Measurements from ENCODE around the gene NKX1-1.

Gene NKX1-1

DNA sequence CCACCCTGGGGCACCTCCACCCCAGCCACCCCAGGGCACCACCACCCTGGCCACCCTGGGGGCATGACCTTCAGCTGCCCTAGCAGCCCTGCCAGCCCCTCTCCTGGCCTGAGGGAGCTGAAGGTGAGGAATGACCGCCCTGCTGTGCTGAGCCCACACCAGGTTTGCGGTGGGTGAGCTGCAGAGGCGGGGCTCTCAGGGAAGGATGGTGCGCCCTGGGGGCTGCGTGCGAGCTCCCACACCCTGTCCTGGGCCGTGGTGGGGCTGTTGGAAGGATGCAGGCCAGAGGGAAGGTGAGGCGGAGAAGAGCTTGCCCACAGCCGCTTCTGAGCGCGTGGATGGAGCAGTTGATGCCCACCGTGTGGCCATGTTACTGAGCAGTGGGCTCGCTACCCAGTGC lies 41.5 kb downstream of the NKX1-1 start:
- TF ChIP-seq CTCF (IDR thresholded peaks at IDR 0.05; ENCODE audit: low read depth, low read length): no peak
- no peak for DNase-seq (ENCODE audit: extremely low read depth, low read depth)

DNA sequence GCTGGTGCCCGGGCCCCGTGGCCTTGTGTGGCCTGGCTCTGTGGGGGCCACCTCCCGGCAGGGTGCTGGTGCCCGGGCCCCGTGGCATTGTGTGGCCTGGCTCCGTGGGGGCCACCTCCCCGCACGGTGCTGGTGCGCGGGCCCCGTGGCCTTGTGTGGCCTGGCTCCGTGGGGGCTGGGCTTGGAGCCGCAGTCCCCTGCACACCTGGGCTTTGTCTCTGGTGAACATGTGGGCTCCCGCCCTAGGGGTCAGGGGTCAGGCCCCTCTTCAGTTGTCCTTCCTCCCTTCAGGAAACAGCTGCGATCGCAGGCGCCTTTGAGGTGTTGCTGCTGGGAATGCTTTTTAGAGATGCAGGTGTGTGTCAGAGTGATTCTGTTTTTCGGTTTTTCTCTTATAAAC lies 42.0 kb downstream of the NKX1-1 start:
- no peak for DNase-seq (ENCODE audit: extremely low read depth, low read depth)
- TF ChIP-seq CTCF (IDR thresholded peaks at IDR 0.05; ENCODE audit: low read depth, low read length): no peak

GRCh38 chr4:1363513-1363912 lies 42.7 kb downstream of the NKX1-1 start:
- no peak for DNase-seq (ENCODE audit: extremely low read depth, low read depth)
- TF ChIP-seq CTCF (IDR thresholded peaks at IDR 0.05; ENCODE audit: low read depth, low read length): no peak

DNA sequence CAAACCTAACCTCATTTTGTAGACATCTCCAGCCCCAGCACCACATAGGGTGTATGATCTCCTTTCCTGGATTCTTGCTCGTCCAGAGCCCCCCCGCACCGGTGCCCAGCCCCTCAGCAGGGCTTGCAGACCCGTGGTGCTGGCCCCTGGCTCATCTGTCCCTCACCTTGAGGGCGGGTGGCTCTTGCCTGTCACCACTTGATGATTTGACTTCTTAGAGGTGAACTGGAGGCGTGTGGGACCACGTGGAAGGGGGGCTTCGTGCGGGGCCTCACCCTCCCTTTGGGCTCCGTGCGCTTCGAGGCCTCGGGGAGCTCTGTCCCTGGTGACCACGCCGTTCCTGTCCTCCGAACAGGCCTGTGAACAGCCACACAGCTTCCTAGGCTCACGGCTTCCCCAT lies 43.7 kb downstream of the NKX1-1 start:
- TF ChIP-seq CTCF (IDR thresholded peaks at IDR 0.05; ENCODE audit: low read depth, low read length): no peak
- no peak for DNase-seq (ENCODE audit: extremely low read depth, low read depth)

DNA sequence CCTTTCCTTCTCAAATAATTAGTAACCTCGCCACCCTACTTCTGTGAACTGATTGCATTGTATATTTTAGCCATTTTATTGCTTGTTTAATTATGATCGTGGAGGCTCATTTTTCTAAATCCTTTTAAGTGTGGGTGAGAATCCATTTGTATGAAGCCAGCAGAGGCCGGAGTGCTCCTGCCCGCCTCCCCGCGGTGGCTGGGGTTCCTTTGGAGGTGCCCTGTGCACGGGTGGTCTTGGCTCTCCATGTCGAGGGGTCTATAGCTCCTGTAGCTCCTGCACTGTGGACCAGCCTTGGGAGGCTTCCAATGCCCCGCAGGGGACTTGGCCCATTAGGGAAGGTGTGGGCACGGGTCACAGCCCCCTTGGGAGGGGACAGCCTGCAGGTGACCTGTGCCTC lies 44.2 kb downstream of the NKX1-1 start:
- DNase-seq (ENCODE audit: extremely low read depth, low read depth): no peak
- no peak for TF ChIP-seq CTCF (IDR thresholded peaks at IDR 0.05; ENCODE audit: low read depth, low read length)

DNA sequence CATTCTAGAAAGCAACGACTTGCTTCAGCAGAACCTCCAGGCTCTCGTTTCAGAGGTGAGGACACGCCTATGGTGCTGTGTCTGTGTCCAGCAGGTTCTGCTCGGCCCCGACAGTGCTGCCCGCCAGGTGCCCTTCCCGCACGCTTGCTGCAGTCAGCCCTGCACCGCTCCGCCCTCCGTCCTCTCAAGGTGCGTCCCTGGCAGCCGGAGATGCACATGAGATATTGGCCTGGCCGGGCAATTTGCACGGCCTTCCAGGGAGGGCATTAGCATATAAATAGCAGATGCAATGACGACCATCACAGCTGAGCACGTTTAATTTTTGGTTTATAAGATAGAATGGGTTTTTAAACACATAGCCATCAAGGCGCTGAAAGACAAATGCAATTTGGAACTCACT lies 44.8 kb downstream of the NKX1-1 start:
- no peak for TF ChIP-seq CTCF (IDR thresholded peaks at IDR 0.05; ENCODE audit: low read depth, low read length)
- DNase-seq (ENCODE audit: extremely low read depth, low read depth): no peak

DNA sequence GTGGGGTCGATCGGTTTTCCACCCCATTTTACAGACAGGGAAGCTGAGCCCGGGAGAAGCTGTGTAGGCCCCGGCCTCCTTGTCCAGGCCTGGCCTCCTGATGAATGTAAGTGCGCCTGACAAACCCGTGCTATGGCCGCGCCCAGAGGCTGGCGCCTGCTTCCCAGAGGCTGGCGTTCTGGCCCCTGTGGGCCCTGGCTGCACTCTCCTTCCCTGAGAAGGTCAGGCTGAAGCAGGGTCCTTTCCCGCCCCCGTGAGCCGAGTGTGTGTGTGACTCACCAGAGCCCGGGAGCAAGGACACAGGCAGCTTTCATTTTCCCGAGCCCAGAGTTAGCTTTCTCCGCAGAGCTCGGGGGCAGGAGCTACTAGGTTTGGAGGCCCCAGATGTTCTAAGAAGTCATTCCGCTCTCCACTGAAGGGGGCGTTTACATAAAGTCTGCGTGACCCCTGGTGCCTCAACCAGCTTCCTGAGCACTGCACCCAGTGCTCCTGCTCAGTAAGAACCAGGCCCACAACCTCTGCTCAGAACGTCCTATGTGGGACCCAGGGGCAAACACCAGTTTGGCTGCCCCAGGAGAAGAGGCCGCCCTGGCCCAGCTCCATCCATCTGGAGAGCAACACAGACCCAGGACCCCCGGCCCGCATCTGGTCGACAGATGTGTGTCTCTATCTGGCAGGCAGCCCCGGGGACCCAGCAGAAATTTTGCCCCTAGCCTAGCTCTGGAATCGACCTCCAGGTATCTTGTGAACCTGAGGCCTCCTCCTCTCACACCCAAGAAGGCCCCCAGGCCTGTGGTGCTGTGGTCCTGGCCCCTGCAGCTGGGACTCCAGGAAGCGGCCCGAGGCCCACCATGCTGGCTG lies 45.6 kb downstream of the NKX1-1 start:
- no peak for DNase-seq (ENCODE audit: extremely low read depth, low read depth)
- TF ChIP-seq CTCF (IDR thresholded peaks at IDR 0.05; ENCODE audit: low read depth, low read length): no peak
